Embryonic facial prominence (tissue), 1 donor: ENCODE results near the gene PRKCZ.

Experiments
- DNase-seq: peaks from one replicate; pipeline ENCODE4 v3.0.0-alpha.2; 2016; ENCODE audit errors: extremely low spot score

The PRKCZ gene

GRCh38 chr1:2177946-2178538 is 127.8 kb downstream of the PRKCZ start:
- no peak for DNase-seq

- no peak for DNase-seq
These were observed 128.7 kb downstream of the PRKCZ start for GRCh38 chr1:2178875-2179274.

- no peak for DNase-seq
These were observed 129.2 kb downstream of the PRKCZ start for GRCh38 chr1:2179283-2180013.

GRCh38 chr1:2180297-2181245 is 130.4 kb downstream of the PRKCZ start:
- DNase-seq: no peak

GRCh38 chr1:2181271-2181670 is 131.1 kb downstream of the PRKCZ start:
- no peak for DNase-seq

GRCh38 chr1:2181752-2182151 is 131.5 kb downstream of the PRKCZ start:
- DNase-seq: no peak

- DNase-seq: no peak
These were observed 132.2 kb downstream of the PRKCZ start for GRCh38 chr1:2182376-2182775.

GRCh38 chr1:2183937-2184334 is 133.7 kb downstream of the PRKCZ start:
- DNase-seq: no peak

GRCh38 chr1:2184531-2184930 is 134.3 kb downstream of the PRKCZ start:
- DNase-seq: no peak

GRCh38 chr1:2184934-2185333 is 134.7 kb downstream of the PRKCZ start:
- no peak for DNase-seq

GRCh38 chr1:2185880-2186855 is 136.0 kb downstream of the PRKCZ start:
- no peak for DNase-seq

GRCh38 chr1:2186901-2187300 is 136.7 kb downstream of the PRKCZ start:
- no peak for DNase-seq

- DNase-seq: no peak
These were observed 137.4 kb downstream of the PRKCZ start for GRCh38 chr1:2187619-2188018.

GRCh38 chr1:2188336-2188735 is 138.1 kb downstream of the PRKCZ start:
- DNase-seq: no peak

- peak; percentile 68 for DNase-seq
These were observed 139.5 kb downstream of the PRKCZ start for GRCh38 chr1:2189459-2190425.

GRCh38 chr1:2190491-2190976 is 140.3 kb downstream of the PRKCZ start:
- no peak for DNase-seq

GRCh38 chr1:2192031-2192995 is 142.1 kb downstream of the PRKCZ start:
- DNase-seq: no peak

- DNase-seq: no peak
These were observed 143.5 kb downstream of the PRKCZ start for GRCh38 chr1:2193514-2194281.
